Activated CD8-positive, alpha-beta T cell treated with anti-CD3 and anti-CD28 coated beads for 36 hours (primary cell): ENCODE measurements around the gene C12orf57. TPM values are rescaled to one million over a fixed set of nuclear protein-coding genes. Genes with fewer than 3 reads are reported as not detected.
"Not testable (repeated sequence)": the region's sequence is repeated elsewhere in the genome, so short reads cannot be mapped to it uniquely, and the experiment has no call there.

Experiments used
- ATAC-seq: fragments of 200-7000 bp; cut with Tn5 transposase; one replicate; pipeline ENCODE4 v1.10.0; 2021; ENCODE audit warnings: mild to moderate bottlenecking, moderate library complexity
- CTCF ChIA-PET: fragments of 350-600 bp; sonication (Branson Sonifier 250); formaldehyde crosslinking; loops from one replicate; lab custom pipeline; 2021; ENCODE audit warnings: antibody characterized with exemption; lab: Charles Lee
- POLR2A ChIA-PET: fragments of 350-600 bp; sonication (Branson Sonifier 250); formaldehyde crosslinking; loops from one replicate; lab custom pipeline; 2021; ENCODE audit warnings: antibody characterized with exemption; lab: Charles Lee
- DNase-seq: peaks from one replicate; pipeline ENCODE4 v3.0.0-alpha.2; 2020
- H3K27ac Mint-ChIP-seq: one replicate; pipeline ENCODE4 v1.8.0; 2021; ENCODE audit warnings: mild to moderate bottlenecking, mixed read lengths
- H3K27me3 Mint-ChIP-seq: one replicate; pipeline ENCODE4 v1.8.0; 2021; ENCODE audit warnings: mixed read lengths
- H3K36me3 Mint-ChIP-seq: one replicate; pipeline ENCODE4 v1.8.0; 2021; ENCODE audit warnings: low read depth, mixed read lengths
- H3K4me1 Mint-ChIP-seq: one replicate; pipeline ENCODE4 v1.8.0; 2021; ENCODE audit warnings: low read depth, mixed read lengths
- H3K4me3 Mint-ChIP-seq: one replicate; pipeline ENCODE4 v1.8.0; 2021; ENCODE audit warnings: mild to moderate bottlenecking, moderate library complexity, mixed read lengths
- H3K9me3 Mint-ChIP-seq: one replicate; pipeline ENCODE4 v1.8.0; 2021; ENCODE audit warnings: mixed read lengths
- CTCF ChIP-seq: fragments of 200-600 bp; IDR thresholded peaks from one replicate; pipeline ENCODE4 v1.8.0; 2022; ENCODE audit warnings: antibody characterized with exemption, mild to moderate bottlenecking
- intact Hi-C: fragments of 100-400 bp; cut with micrococcal nuclease; formaldehyde crosslinking; loops from one replicate; pipeline ENCODE4 v1.10.0; 2022
- total RNA-seq, 2 experiments: library from RNA; stranded (reverse); gene quantifications; one replicate each; pipeline ENCODE4 v1.2.3, GENCODE V29; 2021

Gene C12orf57
- total RNA-seq, 2 experiments from 2014 or later, result 226 to 244 TPM

- no peak for DNase-seq
- Mint-ChIP-seq H3K9me3 (no peaks in the 10 kb centered on the region), H3K36me3 (no peaks in the 10 kb centered on the region), H3K4me1 (peaks cover 2% of the 10 kb centered on the region), H3K27ac (no peak overlapping the region), H3K27me3 (no peaks in the 10 kb centered on the region), H3K4me3 (no peak overlapping the region)
- ChIA-PET POLR2A (interaction anchor here (0.8 to 4.2 kb wide), 12 partner anchors 8 to 38 kb away, joined by 3 to 23 read pairs (median 4); partner anchors contain the start of genes C12orf57, ENO2, RNU7-1 and SPSB2), CTCF (interaction anchor here (0.9 to 4.0 kb wide), 9 partner anchors 8 to 217 kb away, joined by 3 to 16 read pairs (median 3); partner anchors contain the start of genes SPSB2 and ZNF384)
- no peak for ATAC-seq
- intact Hi-C loops, result no loop called here
- no peak for TF ChIP-seq CTCF
Observed at GRCh38 chr12:6905414-6906040, 38.3 kb upstream of the C12orf57 start.

GRCh38 chr12:6908141-6908540, 35.7 kb upstream of the C12orf57 start:
- intact Hi-C loops, H3K9me3 Mint-ChIP-seq, H3K4me1 Mint-ChIP-seq, H3K4me3 Mint-ChIP-seq, DNase-seq, H3K27ac Mint-ChIP-seq, ATAC-seq, H3K36me3 Mint-ChIP-seq, H3K27me3 Mint-ChIP-seq: not testable (repeated sequence)
- POLR2A ChIA-PET, result interaction anchor here (1.2 to 2.4 kb wide), 4 partner anchors 17 to 37 kb away, joined by 3 to 11 read pairs (median 6); no protein-coding TSS in a partner anchor
- CTCF ChIA-PET, result interaction anchor here (1.0 to 4.0 kb wide), 6 partner anchors 17 to 83 kb away, joined by 3 to 16 read pairs (median 5); partner anchors contain the start of gene SPSB2

- no peaks in the 10 kb centered on the region for H3K9me3 Mint-ChIP-seq
- no peak for TF ChIP-seq CTCF
- intact Hi-C loops, result no loop called here
- CTCF ChIA-PET, result interaction anchor here (0.6 to 1.4 kb wide), 4 partner anchors 16 to 39 kb away, joined by 3 to 4 read pairs (median 3); partner anchors contain the start of gene SPSB2
- H3K4me1 Mint-ChIP-seq, result peaks cover 12% of the 10 kb centered on the region
- DNase-seq (no peak), ATAC-seq (no peak)
- H3K36me3 Mint-ChIP-seq, result peaks cover under 1% of the 10 kb centered on the region
- H3K4me3 Mint-ChIP-seq, result no peak overlapping the region
- H3K27me3 Mint-ChIP-seq, result no peaks in the 10 kb centered on the region
- POLR2A ChIA-PET, result interaction anchor here (0.7 to 1.7 kb wide), 9 partner anchors 10 to 48 kb away, joined by 3 to 11 read pairs (median 4); partner anchors contain the start of genes C12orf57, RNU7-1, SPSB2 and TPI1
- no peak overlapping the region for H3K27ac Mint-ChIP-seq
Observed at GRCh38 chr12:6909421-6910145, 34.2 kb upstream of the C12orf57 start.

- intact Hi-C loops, result no loop called here
- ATAC-seq, result no peak
- Mint-ChIP-seq H3K4me1 (peaks cover 30% of the 10 kb centered on the region), H3K36me3 (peaks cover 28% of the 10 kb centered on the region), H3K27ac (peak overlapping the region; percentile 71), H3K4me3 (peak overlapping the region; percentile 95), H3K27me3 (no peaks in the 10 kb centered on the region), H3K9me3 (no peaks in the 10 kb centered on the region)
- CTCF ChIA-PET, result interaction anchor here (0.9 to 5.8 kb wide), 8 partner anchors 8 to 40 kb away, joined by 3 to 31 read pairs (median 6); partner anchors contain the start of genes LRRC23 and SPSB2
- DNase-seq, result no peak
- TF ChIP-seq CTCF, result no peak
- POLR2A ChIA-PET, result interaction anchor here (1.0 to 8.2 kb wide), 7 partner anchors 11 to 41 kb away, joined by 3 to 62 read pairs (median 6); partner anchors contain the start of genes C12orf57 and RNU7-1
Observed at GRCh38 chr12:6912164-6912935, 31.5 kb upstream of the C12orf57 start.
